SU-DHL-6 (cell line): ENCODE measurements around the gene TEX101.

Experiments used
- H2AFZ ChIP-seq: fragments of 200-600 bp; sonication (generic); 2 replicates; pipeline ENCODE4 v1.6.1; 2014; ENCODE audit warnings: low read depth, mild to moderate bottlenecking, moderate library complexity, mixed read lengths, antibody characterized with exemption, low read length; ENCODE audit not compliant: severe bottlenecking
- H3F3A ChIP-seq: fragments of 200-600 bp; shearing (Covaris generic); 2 replicates; pipeline ENCODE4 v1.6.0; 2016; ENCODE audit warnings: antibody characterized with exemption, mild to moderate bottlenecking; ENCODE audit not compliant: insufficient read depth
- H3K27ac ChIP-seq: fragments of 200-600 bp; sonication (generic); 2 replicates; pipeline ENCODE4 v1.5.1; 2016; ENCODE audit warnings: low read depth, mild to moderate bottlenecking, low read length, moderate library complexity, mixed read lengths
- H3K27me3 ChIP-seq: fragments of 200-600 bp; sonication (generic), shearing (Covaris generic); 2 replicates; pipeline ENCODE4 v1.6.0; 2014; ENCODE audit warnings: mild to moderate bottlenecking, low read length
- H3K36me3 ChIP-seq: fragments of 200-600 bp; sonication (generic); 2 replicates; pipeline ENCODE4 v1.6.1; 2014; ENCODE audit warnings: mild to moderate bottlenecking, low read length, mixed read lengths
- H3K4me2 ChIP-seq: fragments of 300-600, 200-600 bp; shearing (Covaris generic), sonication (generic); 2 replicates; pipeline ENCODE4 v1.6.0; 2014; ENCODE audit warnings: low read length, low read depth, mild to moderate bottlenecking; ENCODE audit not compliant: poor library complexity, severe bottlenecking
- H3K4me3 ChIP-seq: fragments of 200-600 bp; sonication (generic); 2 replicates; pipeline ENCODE4 v1.5.1; 2014; ENCODE audit warnings: antibody characterized with exemption, low read length, mild to moderate bottlenecking, mixed read lengths; ENCODE audit not compliant: insufficient read depth, poor library complexity, severe bottlenecking
- H3K79me2 ChIP-seq: fragments of 200-600 bp; sonication (generic); 2 replicates; pipeline ENCODE4 v1.6.1; 2014; ENCODE audit warnings: mild to moderate bottlenecking, low read length, moderate library complexity; ENCODE audit not compliant: insufficient read depth
- H3K9ac ChIP-seq: fragments of 200-600 bp; sonication (generic); 2 replicates; pipeline ENCODE4 v1.7.0; 2014; ENCODE audit warnings: mild to moderate bottlenecking, low read length
- H3K9me2 ChIP-seq: fragments of 200-600 bp; sonication (generic); replicated peaks from 2 replicates; pipeline ENCODE4 v1.6.1; 2014; ENCODE audit warnings: low read length; ENCODE audit not compliant: insufficient read depth
- H3K9me3 ChIP-seq: fragments of 200-600 bp; sonication (generic); 2 replicates; pipeline ENCODE4 v1.6.1; 2014; ENCODE audit warnings: low read length, mixed read lengths; ENCODE audit not compliant: insufficient read depth
- H4K20me1 ChIP-seq: fragments of 200-600 bp; sonication (generic); 2 replicates; pipeline ENCODE4 v1.6.1; 2014; ENCODE audit warnings: low read depth, mild to moderate bottlenecking, antibody characterized with exemption, low read length, moderate library complexity, mixed read lengths
- EZH2phosphoT487 ChIP-seq: fragments of 200-600 bp; sonication (generic), shearing (Covaris generic); conservative IDR thresholded peaks from 2 replicates; pipeline ENCODE4 v1.6.1; 2018; ENCODE audit warnings: mild to moderate bottlenecking, antibody characterized with exemption, low read length, moderate library complexity, mixed read lengths
- TF ChIP-seq, protein P1 (sequence below): fragments of 200-600 bp; sonication (generic); IDR thresholded peaks from one replicate; pipeline ENCODE4 v1.5.1; 2017; ENCODE audit warnings: antibody characterized with exemption, mild to moderate bottlenecking, low read length, moderate library complexity; ENCODE audit not compliant: insufficient read depth, poor library complexity, severe bottlenecking

The TEX101 gene

DNA sequence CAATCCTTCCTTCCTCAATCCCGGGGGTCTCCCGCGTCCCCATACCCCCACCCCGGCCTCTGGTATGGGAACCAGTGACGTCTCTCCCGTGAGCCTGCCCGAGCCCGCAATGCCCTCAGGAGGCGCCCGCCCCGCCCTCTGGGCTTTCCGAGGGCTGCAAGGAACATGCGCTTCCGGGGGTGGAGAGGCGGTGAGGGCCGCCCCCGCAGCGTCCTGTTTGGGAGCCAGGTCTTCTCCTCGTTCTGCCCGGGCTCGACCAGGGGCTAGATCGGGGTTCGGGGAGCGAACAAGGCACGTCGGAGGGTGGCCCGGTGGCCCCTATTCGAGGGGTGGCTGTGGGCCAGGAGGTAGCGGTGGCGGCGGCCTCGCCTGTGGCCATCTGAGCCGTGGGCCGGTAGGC lies 6.6 kb upstream of the TEX101 start:
- Histone ChIP-seq H4K20me1 (no peaks in the 10 kb centered on the region), H3K4me2 (no peak overlapping the region), H3K9me2 (no peaks in the 10 kb centered on the region), H3K36me3 (no peaks in the 10 kb centered on the region), H3F3A (no peaks in the 10 kb centered on the region), H3K79me2 (no peaks in the 10 kb centered on the region), H3K9me3 (no peaks in the 10 kb centered on the region), H3K4me3 (no peak overlapping the region), H2AFZ (no peak overlapping the region), H3K27ac (no peak overlapping the region), H3K9ac (no peak overlapping the region), H3K27me3 (no peaks in the 10 kb centered on the region)
- no peak for TF ChIP-seq EZH2phosphoT487
- TF ChIP-seq, protein P1, sequence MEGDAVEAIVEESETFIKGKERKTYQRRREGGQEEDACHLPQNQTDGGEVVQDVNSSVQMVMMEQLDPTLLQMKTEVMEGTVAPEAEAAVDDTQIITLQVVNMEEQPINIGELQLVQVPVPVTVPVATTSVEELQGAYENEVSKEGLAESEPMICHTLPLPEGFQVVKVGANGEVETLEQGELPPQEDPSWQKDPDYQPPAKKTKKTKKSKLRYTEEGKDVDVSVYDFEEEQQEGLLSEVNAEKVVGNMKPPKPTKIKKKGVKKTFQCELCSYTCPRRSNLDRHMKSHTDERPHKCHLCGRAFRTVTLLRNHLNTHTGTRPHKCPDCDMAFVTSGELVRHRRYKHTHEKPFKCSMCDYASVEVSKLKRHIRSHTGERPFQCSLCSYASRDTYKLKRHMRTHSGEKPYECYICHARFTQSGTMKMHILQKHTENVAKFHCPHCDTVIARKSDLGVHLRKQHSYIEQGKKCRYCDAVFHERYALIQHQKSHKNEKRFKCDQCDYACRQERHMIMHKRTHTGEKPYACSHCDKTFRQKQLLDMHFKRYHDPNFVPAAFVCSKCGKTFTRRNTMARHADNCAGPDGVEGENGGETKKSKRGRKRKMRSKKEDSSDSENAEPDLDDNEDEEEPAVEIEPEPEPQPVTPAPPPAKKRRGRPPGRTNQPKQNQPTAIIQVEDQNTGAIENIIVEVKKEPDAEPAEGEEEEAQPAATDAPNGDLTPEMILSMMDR: no peak

DNA sequence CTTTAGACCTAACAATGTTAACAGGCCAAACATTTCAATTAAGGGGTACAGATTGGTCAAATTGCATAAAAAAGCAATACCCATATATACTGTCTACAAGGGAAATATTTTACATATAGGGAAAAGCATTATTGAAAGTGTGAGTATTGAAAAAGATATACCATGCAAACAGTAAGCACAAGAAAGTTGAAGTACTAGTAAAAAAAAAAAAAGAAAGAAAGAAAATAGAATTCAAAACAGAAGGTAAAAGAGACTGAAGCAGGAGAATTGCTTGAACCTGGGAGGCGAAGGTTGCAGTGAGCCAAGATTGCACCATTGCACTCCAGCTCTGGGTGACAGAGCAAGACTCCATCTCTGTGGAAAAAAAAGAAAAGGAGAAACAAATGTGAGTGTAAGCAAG lies 5.3 kb upstream of the TEX101 start:
- TF ChIP-seq EZH2phosphoT487: no peak
- TF ChIP-seq, protein P1: no peak
- Histone ChIP-seq H3K36me3 (no peaks in the 10 kb centered on the region), H3K27ac (no peak overlapping the region), H4K20me1 (no peaks in the 10 kb centered on the region), H3K4me2 (no peak overlapping the region), H3K9me2 (no peaks in the 10 kb centered on the region), H3K4me3 (no peak overlapping the region), H3K27me3 (no peaks in the 10 kb centered on the region), H3K9me3 (no peaks in the 10 kb centered on the region), H3F3A (no peaks in the 10 kb centered on the region), H3K9ac (no peak overlapping the region), H3K79me2 (no peaks in the 10 kb centered on the region), H2AFZ (no peak overlapping the region)

DNA sequence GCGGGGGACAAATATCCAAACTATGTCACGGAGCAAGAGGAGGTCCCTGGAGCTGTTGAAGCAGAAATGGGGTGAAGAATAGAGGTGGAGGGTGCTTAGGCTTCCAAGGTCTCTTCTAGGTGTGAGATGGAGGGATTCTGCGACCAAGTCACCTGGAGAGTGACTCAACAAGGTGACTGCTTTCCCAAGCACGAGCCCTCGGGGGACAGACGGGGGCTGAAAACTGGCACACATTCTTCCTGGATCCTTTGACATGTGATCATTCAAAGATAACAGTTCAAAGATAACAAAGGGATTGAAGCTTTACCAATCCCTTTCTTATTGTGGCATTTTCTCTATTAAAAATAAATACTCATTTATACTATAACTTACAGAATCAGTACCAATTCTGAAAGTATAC lies 2.2 kb upstream of the TEX101 start:
- H3K9me2 ChIP-seq: no peaks in the 10 kb centered on the region
- H4K20me1 ChIP-seq: no peaks in the 10 kb centered on the region
- no peaks in the 10 kb centered on the region for H3F3A ChIP-seq
- no peaks in the 10 kb centered on the region for H3K9me3 ChIP-seq
- H3K79me2 ChIP-seq: no peaks in the 10 kb centered on the region
- TF ChIP-seq, protein P1: no peak
- TF ChIP-seq EZH2phosphoT487: no peak
- no peak overlapping the region for H3K4me3 ChIP-seq
- H3K27ac ChIP-seq: no peak overlapping the region
- H3K4me2 ChIP-seq: no peak overlapping the region
- H3K36me3 ChIP-seq: no peaks in the 10 kb centered on the region
- H2AFZ ChIP-seq: no peak overlapping the region
- H3K9ac ChIP-seq: no peak overlapping the region
- H3K27me3 ChIP-seq: no peaks in the 10 kb centered on the region
